ENCODE measurements around the gene OR2V2.

DNA sequence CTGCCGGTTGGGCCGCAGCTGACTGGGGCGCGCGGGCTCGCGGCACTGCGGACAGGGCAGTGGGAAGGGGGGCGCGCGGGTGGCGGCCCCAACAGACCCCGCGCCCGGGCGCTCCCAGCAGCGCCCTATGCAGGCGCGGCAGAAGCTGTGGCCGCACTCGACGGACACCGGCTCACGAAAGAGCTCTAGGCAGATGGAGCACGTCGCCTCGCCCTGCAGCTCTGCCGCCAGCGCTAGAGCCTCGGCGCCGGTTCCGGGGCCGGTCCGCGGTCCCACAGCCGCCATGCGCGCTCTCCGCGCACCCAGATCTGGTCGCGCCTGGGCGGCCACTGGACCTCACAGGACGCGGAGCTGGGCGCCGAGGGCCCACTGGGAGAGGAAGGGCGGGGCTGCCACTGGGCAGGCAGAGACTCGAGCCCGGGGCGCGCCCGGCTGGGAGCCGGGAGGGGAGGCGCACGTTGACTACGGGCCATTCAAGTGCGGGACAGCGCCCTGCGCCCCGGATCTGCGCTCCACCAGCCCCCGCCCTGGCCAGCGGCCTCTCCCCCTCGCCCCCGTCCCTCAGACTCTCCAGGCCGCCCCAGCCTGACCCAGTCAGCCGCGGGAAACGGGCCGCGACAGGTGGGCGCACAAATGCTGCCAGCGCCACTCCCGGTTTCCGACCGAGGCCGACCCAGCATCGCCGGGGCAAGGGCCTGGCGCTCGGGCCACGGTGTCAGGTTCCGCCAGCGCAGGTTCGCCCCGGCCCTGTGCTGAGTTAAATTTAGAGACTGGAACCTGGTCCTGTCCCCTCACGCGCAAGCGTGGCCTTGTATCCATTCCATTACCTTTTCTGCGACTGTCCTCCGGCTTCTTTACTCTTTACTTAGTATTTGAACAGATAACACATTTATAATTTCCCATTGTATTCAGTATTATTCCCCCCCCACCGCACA, 57.7 kb downstream of the OR2V2 start, which contains the start of gene TRIM7:
- TF ChIP-seq, protein P1, sequence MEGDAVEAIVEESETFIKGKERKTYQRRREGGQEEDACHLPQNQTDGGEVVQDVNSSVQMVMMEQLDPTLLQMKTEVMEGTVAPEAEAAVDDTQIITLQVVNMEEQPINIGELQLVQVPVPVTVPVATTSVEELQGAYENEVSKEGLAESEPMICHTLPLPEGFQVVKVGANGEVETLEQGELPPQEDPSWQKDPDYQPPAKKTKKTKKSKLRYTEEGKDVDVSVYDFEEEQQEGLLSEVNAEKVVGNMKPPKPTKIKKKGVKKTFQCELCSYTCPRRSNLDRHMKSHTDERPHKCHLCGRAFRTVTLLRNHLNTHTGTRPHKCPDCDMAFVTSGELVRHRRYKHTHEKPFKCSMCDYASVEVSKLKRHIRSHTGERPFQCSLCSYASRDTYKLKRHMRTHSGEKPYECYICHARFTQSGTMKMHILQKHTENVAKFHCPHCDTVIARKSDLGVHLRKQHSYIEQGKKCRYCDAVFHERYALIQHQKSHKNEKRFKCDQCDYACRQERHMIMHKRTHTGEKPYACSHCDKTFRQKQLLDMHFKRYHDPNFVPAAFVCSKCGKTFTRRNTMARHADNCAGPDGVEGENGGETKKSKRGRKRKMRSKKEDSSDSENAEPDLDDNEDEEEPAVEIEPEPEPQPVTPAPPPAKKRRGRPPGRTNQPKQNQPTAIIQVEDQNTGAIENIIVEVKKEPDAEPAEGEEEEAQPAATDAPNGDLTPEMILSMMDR (conservative IDR thresholded peaks at IDR 0.05; ENCODE audit: low read depth, low read length), result no peak
- TF ChIP-seq EZH2 (IDR thresholded peaks at IDR 0.05; ENCODE audit: borderline replicate concordance, low read depth, low read length, poor library complexity, severe bottlenecking), result no peak
